Fibroblast of the conjunctiva (primary cell): ENCODE measurements around the gene PALLD.
"Not testable (repeated sequence)": the region's sequence is repeated elsewhere in the genome, so short reads cannot be mapped to it uniquely, and the experiment has no call there.

Source experiments
- DNase-seq: peaks from one replicate; pipeline ENCODE4 v3.0.0-alpha.2; 2010; ENCODE audit warnings: low read depth

PALLD gene

GRCh38 chr4:168796362-168797106 is 299.7 kb downstream of the PALLD start:
- peak; percentile 47 for DNase-seq

DNA sequence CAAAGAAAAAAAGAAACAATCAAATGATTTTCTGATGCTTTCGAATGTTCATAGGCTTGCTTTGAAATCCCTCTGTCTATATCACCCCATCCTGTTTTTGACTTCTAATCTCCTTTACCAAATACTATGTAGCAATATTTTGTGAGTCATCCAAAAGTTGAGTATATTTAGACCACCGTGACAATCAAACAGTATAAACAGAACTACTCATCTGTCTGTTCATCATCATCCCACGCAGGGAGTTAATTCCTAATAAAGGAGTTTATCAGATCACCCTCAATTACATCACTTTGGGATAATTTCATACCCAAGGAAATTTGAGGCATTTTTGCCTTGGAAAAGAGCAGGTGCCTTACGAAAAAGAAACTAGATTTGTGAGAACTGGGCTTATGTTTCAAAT is 300.3 kb downstream of the PALLD start:
- peak; percentile 46 for DNase-seq

- DNase-seq: no peak
Measured at GRCh38 chr4:168797738-168798375, 301.0 kb downstream of the PALLD start.

DNA sequence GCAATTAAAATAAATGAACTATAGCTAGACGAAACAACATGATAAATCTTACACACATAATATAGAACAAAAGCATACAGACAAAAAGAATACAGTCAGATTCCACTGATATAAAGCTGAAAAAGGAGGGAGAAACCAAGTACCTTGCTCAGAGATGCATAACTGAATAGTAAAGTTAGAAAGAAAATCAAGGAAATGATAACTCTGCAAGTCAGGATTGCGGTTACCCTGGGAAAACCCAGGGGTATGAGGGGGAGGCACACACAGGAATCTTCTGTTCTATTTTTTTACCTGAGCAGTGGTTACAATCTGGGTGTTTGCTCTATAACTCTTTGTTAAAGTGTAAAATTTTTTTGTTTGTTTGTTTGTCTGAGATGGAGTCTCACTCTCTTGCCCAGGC is 304.1 kb downstream of the PALLD start:
- DNase-seq: no peak

GRCh38 chr4:168802222-168802621 is 305.4 kb downstream of the PALLD start:
- DNase-seq: no peak

DNA sequence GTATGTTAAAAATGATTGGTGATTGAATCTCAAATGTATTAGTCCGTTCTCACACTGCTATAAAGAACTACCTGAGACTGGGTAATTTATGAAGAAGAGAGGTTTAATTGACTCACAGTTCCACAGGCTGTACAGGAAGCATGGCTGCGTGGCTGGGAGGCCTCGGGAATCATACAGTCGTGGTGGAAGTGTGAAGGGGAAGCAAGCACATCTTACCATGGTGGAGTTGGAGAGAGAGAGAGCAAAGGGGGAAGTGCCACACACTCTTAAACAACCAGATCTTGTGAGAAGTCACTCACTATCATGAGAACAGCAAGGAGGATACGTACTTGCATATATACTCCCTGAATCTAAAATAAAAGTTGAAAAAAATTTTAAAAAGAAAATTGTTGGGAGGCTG is 306.2 kb downstream of the PALLD start:
- DNase-seq: not testable (repeated sequence)

- no peak for DNase-seq
Measured at GRCh38 chr4:168803732-168804131, 306.9 kb downstream of the PALLD start.

GRCh38 chr4:168804146-168804545 is 307.3 kb downstream of the PALLD start:
- no peak for DNase-seq

DNA sequence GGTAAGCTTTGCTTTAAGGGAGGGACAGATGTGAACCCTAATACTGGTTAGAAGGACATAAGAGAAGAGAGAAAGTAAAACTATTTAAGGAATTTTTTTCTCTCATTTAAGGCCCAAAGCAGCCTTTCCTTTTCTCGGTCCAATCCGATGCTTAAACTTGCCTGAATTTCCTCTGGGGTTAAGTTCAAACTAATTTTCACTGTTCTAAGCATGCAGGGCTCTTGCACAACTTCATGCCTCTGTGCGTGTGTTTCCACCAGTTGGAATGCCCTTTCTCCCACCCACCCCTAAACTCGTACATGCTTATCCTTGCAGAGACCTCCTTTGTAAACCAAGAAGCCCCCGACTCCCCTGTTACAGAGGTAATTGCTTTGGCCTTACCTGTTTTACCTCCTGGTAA is 308.5 kb downstream of the PALLD start:
- no peak for DNase-seq

GRCh38 chr4:168806247-168806646 is 309.4 kb downstream of the PALLD start:
- DNase-seq: not testable (repeated sequence)

DNA sequence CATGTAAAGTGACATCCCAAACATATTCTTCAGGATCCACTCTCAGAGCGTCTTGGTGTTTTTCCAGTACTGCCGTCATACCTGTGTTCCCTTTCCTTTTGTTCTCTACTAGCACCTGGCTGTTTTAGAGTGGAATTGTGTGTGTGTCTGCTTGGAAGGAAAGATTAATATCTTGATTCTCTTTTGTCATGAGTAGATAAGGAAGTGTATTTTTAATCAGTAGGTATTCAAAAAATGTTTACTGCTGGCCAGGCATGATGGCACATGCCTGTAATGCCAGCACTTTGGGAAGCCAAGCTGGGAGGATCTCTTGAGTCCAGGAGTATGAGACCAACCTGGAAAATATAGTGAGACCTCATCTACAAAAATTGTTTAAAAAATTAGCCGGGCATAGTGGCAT is 314.4 kb downstream of the PALLD start:
- DNase-seq: no peak

- DNase-seq: peak; percentile 47
Measured at GRCh38 chr4:168811786-168812651, 315.2 kb downstream of the PALLD start.

GRCh38 chr4:168812806-168813205 is 316.0 kb downstream of the PALLD start:
- DNase-seq: no peak

- DNase-seq: no peak
Measured at GRCh38 chr4:168813890-168814289, 317.0 kb downstream of the PALLD start.

DNA sequence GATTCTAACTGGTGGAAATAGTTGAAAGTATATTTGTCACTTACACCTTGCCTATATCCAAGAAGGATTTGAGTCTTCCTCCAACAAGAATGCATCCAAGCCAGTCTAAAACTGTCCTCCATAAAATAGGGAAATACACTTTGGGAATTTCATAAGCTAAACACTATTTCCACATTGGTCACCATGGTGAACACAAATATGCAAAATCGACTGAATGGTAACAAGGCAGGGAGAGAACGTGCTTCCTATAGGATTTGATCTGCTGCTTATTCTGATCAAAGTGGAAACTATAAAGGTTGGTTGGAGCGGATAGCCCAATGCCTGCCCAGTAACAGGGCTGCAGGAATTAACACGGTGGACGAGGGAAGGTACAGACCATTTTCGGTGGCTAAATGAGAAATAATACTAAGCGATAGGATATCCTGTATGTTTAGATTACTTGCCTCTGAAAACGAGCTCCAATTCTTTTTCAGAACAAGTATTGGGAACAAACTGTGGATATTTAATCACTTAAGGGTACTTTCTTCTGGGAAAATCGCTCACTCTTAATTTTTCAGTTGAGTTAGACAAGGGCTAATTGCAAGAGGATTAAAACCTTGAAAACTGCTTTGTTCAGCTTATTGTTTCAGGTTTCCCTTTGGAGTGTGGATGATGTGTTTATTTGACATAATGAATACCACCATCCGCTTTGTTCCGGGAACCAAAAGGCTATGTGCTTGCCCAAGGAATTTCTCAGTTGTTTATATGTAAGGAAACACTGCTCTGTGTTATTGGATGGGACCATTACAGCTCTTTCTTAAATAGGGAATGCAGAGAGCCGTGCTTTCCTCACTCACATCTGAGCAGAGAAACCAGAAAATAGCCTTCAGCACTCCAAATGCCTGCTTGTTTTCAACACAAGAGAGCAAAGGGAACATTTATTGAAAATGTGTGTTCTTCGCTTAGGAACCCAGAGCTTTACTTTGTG is 318.8 kb downstream of the PALLD start:
- DNase-seq: peak; percentile 57

DNA sequence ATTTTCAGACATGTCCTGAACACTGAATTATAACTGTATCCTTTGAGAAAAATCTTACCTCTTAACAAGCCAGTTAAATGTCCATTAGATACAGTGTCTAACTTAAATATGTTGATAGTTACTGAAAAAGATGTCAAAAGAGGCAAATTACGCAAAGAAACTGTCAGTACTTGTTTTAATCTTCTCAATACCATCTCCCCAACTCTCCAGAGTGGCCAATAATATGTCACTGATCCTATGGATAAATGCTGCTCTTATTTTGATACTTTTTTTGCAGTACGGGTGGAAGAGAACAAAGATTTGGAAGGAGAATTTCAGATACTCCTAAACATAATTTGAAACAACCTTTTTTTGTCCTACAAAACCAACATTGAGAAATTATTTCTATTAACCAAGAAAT is 320.5 kb downstream of the PALLD start:
- DNase-seq: no peak

DNA sequence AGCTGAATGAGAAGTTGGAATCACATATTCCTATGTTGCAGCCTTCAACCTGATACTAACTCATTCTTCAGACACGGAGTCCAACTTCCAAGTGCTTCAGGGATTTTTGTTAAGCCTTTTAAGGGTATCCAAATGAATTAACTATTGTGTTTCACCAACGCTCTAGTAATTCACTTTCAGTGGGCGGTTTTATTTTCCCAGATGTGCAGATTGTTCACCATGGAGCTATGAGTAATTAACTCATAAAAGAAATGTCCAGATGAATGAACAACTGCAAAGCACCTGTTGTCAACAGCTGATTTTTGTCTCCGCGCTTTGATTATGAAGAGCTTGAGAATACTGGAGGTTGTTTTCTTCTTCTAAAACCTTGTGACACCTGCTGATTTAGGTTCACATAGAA is 325.6 kb downstream of the PALLD start:
- DNase-seq: no peak

DNA sequence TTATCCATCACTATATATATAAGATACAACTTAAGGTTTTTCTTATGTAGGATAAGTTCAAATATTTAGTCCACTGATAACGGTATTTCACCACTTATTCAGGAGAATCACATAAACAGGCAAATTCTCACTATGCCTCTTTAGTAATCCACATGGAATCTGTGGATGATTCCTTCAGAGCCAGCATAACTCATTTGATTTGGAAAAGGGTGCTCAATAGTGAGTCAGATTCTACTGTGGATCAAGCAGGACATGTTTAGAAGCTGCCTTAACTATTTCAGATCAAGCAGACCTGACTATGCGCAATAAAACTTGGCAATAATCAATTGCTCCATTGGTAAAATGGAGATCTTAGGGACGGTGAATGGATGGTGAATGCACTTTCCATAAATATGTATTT is 329.1 kb downstream of the PALLD start:
- DNase-seq: no peak

- DNase-seq: no peak
Measured at GRCh38 chr4:168826620-168827019, 329.8 kb downstream of the PALLD start.

GRCh38 chr4:168830777-168831512 is 334.1 kb downstream of the PALLD start:
- DNase-seq: no peak

DNA sequence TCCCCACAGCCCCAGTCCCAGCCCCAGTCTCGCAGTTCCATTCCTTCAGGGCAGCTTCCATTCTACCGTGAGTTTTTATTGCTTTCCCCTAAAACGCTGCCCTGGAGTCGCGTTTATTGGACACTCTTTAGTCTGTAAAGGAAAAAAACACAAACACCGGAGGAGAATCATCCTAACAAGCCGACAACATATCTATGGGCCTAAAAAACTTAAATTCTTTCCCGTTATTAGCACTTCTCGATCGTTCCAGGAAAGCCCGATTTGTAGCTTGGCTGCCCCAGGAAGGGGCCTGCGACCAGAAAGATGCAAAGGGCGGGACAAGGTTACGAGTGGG is 334.7 kb downstream of the PALLD start:
- no peak for DNase-seq
